ENCODE measurements around the gene KIAA1671.

KIAA1671 gene

DNA sequence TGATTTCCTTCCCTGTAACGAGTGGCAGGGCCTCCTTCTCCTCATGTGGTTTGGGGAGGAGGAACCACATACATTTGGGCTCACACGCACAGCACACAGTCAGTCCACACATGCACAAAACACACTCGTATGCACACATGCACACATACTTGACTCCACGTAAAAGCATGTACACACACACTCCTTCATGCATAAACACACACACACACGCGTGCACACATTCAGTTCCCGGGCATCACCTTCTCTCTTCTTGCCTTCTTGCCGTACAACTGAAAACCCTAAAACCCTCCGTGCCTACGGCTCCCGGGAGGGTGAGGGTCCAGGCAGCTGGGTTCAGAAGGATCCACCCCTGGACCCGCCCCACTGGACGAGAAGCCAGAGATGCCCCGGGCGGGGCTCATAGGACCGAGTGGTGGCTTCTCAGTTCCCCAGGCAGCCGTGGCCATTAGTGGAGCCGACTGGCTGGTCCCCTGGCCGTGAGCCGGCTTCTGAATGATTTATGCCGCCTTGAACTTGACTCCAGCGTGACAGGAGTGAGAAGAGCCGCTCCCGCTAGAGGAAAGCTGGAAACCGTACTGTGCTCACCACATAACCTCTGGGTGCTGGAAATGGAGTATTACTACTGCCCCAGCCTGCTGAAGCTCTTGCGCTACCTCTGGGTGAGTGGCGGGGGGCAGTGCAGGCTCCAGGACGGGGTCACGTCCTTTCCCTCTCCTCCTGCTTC is 117.4 kb downstream of the KIAA1671 start:
- DNase-seq: peak in 1 of 2 donors; percentile 45

DNA sequence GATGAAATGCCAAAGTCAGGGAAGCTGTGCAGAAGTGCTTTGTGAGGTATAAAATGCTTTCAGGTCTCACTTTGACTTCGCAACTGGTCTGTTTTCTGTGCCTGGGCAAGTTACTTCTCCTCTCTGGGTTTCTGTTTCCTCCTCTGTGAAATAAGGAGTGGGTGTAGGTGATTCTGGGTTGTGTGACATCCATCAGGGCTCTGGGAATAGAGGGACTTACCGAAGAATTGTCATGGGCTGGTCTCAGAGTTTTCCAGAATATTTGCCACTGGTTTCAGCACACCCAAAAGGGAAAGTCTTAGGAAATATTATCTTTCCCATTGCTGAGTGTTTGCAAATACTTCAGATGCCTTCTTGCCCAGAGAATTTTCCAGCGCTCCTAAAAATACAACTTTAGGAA is 118.4 kb downstream of the KIAA1671 start:
- DNase-seq: no peak

DNA sequence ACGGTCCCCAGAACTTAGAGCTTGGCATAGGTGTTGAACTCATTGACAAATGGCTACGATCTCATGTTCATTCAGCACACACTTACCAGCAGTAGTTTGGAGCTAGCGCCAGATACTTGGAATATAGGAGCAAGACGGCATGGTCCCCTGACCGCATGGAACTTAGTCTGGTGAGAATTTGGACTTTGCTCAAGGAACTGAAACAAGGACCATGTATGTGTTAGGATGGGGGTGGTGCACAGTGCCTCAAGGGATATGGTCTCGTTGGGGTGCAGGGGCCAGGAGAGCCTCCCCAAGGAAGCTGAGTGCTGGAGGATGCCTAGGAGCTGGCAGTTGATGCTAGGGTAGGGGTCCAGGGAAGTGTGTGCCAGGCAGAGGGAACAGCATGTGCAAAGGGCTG is 119.2 kb downstream of the KIAA1671 start:
- no peak for DNase-seq

DNA sequence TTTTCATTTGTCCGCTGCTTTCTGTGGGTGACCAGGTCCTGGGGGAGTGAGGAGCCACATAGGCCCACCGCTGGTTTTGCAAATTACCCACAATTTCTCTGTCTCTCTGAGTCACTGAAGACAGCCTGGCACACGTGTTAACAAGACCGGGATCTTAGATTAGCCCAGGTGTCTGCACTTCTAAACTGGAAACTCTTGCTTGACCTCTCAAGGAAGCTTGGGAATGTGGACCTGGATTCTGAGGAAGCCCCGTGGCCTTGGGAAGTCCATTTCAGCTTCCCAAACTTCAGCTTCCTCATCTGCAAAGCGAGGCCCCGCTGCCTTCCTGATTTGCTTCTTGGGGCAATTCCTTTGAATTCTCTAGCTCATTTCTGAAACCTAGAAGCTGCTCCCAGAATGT is 119.9 kb downstream of the KIAA1671 start:
- DNase-seq: no peak

DNA sequence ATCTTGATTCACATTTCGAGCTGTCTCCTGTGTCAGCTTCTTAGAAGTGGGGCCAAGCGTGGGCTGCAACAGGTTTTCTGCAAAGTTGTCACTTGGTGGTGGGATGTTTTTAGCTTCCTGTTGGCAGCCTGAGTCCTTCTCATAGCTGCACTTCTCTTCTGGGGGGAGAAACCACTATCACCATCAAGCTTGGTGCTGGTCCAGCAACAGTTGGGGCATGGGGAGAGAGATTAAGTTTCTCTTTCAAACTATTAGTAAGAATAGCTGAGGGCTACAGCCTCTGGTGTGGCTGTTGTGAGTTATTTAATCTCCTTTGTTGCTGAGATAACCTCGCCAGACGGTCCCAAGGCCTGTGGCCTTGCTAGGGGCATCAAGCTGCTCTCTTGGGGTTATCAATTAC is 123.8 kb downstream of the KIAA1671 start:
- DNase-seq: peak in 1 of 2 donors; percentile 47

DNA sequence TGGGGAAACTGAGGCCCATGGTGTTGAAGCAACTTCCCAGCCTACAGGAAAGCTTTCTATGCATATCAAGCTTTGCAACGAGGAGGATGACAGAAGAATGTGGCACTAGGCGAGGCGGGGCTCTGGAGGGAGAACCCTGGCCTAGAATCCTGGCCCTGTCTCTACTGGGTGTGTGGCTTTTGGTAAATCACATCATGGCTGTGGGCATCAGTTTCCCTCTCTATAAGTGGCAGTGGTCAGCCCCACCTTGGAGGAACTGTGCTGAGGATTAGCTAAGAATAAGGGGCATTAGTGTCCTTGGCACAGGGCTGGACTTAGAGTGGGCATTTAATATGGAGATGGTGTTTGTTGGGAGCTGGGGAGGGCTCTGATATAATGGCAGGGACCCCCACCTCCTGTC is 124.5 kb downstream of the KIAA1671 start:
- no peak for DNase-seq

DNA sequence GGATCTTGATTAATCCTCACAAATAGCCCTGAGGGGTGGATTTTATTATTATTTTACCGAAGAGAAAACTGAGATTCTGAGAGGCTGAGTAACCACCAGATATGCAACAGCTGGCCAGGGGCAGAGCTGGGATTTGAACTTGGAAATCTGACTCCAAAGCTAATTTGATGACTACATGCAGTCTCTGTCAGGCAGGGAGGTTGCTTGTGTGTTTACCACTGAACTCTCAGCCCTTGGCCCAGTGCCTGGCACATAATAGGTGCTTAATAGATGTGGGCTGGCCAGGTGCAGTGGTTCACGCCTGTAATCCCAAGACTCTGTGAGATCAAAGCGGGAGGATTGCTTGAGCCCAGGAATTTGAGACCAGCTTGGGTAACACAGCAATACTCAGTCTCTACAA is 125.4 kb downstream of the KIAA1671 start:
- DNase-seq: no peak

DNA sequence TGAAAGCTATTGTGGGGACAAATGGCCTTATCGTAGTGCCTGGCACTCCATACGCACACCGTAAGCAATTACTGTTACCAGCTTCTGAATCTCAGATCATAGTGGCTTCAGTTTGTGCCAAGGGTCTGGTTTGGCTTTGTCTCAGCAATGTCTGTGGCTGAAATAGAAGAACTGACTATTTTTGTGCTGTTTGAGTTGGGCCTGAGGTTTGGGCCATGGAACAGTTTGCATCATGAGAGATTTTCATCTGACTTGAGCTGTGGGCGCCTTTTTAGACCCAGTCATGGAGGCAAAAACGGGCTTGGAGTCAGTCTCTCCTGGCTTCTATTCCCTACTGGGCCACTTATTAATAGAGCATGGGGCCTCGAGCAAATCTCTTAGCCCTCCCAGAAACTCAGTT is 126.1 kb downstream of the KIAA1671 start:
- DNase-seq: no peak

DNA sequence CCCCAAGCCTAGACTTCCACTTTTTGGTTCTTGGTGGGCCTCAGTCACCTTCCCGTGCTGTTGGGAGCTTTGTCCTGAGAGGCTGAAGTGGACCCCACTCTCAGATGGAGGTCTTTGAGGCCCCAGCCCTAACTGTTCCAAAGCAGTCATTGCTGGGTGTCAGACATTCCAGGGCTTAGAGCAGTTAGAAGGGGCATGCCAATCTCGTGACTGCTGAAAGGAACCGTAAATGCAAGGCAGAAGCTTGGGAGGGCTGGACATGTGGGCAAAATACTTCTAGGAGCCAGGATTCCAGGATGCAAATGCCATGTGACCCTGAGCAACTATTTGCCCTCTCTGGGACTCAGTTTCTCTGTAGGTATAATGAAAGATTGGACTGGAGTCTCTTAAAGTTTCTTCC is 128.3 kb downstream of the KIAA1671 start:
- DNase-seq: no peak

DNA sequence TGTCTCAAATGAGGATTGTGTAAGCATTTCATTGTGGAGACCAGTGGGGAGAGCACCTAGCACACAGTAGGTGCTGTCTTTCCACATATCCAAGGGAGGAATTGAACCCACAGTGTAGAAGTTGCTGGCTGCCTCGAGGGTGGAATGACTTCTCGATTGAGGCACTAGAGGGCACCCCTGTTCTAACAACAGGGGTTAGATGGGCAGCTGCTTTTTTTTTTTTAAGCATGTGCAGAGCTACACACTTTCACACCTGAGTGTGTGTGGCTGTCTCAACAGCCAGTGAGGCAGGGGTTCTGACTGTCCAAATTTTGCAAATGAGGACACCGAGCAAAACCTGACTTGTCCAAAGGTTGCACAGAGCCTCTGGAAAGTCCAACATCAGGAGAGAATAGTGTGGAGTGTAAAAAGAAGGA is 128.9 kb downstream of the KIAA1671 start:
- peak; percentile 49 to 68 for DNase-seq

DNA sequence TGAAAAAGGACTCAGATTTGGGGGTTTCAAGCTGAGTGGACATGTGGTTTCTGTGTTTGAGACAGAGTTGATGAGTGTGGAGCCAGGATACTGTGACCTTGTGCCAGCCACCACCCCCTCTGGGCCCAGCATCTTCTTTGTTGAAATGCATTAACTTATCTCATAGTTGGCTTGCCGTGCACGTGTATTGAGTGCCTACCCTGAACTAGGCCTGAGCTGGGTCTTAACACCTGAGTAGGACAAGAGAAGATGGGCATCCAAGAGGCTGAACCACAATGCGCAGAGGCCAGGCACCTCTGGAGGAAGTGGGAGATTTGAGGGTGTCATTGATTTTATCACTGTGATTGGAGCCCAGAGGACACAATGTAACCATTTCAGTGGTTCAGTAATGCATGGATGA is 129.6 kb downstream of the KIAA1671 start:
- no peak for DNase-seq

DNA sequence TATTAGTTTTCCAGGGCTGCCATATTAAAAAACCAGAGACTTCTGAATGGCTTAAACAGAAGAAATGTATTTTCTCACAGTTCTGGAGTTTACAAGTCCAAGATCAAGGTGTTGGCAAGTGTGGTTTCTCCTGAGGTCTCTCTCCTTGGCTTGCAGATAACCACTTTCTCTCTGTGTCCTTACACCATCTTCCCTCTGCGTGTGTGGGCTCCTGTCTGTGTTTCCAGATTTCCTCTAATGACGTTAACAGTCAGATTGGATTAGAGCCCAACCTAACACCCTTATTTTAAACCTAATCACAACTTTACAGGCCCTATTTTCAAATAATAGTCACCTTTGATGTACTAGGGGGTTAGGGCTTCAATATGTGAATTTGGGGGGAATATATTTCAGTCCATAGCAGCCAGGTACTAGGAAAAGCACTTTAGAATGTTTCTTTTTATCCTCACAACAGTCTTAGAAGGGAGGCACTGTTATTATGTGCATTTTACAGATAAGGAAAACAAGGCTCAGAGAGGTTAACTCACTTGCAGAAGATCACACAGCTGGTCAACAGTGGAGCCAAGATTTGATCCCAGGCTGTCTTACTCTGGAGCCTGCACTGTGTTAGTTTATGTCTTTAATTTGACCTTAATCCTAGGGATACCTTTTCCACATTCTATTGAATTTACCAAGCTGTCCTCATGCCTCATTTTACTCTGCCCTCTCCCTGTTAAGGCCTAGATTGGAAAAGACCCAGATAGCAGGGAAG is 130.7 kb downstream of the KIAA1671 start:
- DNase-seq: no peak

DNA sequence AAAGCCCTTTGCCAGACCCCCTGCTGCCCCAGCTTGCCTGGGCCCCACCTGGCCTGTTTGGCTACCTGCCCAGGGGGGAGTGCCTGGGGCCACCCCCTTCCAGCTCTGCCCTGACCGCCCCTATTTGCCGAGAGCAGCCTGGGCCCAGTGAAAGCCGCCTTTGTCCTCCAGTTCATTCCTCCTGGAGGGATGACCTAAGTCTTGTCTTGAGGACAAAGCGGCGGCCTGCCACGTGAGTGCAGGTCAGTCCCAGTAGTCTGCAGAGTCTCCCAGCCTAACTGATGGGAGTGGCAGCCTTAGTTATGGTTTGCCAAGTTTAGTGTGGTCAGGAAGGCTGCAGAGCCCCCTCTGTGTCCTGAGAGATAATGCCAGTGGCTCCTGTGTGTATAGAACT is 131.3 kb downstream of the KIAA1671 start:
- no peak for DNase-seq

DNA sequence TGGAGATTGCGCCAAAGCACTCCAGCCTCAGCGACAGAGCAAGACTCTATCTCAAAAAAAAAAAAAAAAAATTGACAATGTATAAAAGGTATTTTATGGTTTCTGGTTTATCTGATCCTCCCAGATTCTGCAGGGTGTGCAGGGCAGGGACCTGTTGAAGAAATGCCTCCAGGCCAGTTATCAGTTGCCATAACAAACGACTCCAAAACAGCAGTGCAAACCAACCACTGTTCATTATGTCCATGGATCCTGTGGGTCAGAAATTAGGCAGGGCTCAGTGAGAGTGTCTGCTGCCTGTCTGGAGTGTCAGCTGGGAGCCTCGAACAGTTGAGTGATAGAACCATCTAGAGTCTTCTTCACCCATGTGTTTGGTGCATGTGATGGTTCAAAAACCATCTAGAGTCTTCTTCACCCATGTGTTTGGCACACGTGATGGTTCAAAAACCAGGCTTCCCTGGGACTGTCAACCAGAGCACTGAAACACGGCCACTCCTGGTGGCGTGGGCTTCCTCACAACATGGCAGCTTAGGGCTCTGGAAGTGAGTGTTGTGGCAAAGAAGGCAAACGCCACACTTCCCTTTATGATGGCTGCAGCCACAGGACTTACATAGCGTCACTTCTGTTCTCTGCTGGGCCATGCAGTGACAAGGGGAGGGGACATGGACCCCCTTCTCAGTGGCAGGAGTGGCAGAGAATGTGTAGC is 132.0 kb downstream of the KIAA1671 start:
- DNase-seq: no peak

DNA sequence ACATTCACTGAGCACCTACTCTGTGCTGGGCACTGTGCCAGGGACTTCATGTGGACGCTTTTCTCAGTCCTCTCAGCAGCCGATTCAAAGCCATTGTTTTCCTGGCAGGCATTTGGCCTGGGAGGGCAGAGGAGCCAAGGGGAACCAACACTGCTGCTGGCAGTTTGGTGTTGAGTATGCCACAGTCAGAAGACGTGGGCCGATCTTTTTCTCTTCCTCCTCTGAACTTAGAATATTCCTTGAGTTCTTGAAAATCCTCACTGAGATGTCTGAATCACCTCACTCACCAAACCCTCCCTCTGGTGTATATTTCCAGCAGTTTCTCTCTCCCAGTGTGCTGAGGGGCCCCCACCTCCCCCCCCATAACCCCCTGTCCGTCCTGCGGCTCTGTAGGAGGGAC is 132.6 kb downstream of the KIAA1671 start:
- DNase-seq: no peak

DNA sequence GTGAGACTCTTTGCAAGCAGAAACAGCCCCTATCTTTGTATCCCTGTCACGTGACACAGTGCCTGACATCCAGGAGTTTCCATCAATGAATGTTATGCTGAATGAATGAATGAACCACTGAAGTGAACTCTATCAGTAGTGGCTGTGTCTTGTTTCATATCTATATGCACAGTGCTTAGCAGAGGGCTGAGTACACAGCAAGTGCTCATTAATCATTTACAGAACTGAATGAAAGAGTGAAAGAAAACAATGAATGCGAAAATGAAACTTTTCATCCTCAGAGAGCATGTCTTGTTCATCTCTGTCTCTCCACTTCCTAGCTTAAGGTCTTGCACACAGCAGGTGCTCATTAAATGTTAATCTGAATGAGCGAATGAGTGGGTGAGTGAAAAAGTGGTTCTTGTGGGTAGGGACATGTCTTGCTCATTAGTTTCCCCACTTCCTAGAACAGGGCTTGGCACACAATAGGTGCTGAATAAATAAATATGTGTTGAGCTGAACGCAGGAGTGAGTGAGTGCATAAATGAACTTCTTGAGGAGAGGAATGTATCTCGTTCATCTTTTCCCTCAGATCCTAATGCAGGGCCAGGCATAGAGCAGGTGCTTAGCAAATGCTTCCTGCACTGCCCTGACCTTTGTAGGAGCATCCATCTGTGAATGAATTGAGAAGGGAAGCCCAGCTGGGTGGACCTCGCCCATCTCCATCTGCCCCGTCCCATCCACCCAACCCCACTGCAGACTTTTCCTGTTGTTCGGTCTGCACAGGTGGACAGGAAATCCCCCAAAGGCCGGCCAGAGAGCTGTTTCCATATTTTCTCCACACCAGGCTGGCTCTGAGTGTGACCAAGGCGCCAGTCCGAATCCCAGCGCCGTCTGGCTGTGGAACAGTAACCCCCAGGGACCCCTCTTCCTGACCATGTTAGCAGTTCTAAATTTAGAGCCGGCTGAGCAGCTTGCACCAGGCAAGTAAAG is 133.7 kb downstream of the KIAA1671 start:
- no peak for DNase-seq

DNA sequence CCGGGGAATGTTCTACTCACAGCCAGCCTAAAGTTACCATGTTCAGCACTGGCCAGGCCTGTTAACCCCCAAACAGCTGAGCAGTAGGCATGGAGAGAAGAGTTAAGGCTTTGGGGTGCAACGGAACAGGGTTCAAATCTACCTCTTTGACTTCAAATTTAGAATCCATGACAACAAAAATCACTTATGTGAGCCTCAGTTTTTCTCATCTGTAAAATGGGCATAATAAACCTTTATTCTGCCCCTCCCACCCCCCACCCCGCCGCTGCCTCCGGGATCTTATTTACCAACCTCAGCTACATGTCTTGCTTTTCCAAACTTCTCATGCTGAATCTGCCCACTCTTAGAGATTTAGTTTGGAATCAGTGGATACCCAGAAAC is 134.4 kb downstream of the KIAA1671 start:
- DNase-seq: no peak

DNA sequence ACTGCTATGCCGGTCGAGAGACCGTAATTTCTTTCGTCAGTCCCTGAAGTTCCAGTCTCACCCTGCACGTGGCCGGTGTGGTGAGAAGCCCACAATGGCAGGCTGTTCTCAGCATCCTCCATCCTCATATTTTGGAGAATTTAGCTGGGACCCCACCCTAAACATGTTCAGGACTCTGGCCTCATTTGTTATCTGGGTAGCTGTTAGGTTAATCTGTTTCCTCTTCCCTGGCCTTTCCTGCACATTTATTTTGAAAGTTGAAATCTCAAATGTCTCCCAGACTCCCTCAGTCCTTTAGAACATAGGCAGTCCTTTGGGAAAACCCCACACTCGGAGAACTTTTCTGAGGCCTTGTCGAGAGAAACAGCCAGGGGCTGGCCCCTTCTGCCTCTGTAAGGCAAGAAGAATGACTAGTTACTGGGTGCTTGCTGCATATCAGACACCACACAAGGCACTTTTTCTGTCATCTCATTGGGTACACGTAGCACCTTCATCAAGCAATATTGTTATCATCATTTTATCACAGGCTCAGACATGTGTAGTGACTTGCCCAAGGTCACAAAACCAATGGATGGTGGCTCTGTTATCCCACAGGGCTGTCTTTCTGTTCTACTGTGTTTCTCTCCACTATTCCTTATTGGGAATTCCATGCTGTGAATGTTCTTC is 137.8 kb downstream of the KIAA1671 start:
- DNase-seq: no peak

DNA sequence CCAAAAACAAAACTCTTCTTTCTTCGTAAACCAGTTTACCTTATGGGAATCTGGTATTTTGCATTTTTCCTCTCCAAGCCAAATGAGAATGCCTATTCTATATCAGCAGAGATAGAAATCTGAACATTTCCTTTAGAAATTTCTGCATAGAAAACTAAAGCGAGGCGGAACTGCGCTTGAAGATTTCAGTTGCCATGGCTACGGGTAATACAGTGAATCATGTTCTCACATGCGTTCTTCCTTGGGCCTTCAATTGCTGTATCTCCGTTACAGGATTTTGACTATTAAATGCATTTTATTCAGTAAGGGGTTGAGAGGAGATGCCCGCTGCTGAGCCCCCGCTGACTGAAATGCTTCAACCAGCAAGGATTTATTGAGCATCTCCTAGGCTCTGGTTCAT is 138.9 kb downstream of the KIAA1671 start:
- DNase-seq: no peak

DNA sequence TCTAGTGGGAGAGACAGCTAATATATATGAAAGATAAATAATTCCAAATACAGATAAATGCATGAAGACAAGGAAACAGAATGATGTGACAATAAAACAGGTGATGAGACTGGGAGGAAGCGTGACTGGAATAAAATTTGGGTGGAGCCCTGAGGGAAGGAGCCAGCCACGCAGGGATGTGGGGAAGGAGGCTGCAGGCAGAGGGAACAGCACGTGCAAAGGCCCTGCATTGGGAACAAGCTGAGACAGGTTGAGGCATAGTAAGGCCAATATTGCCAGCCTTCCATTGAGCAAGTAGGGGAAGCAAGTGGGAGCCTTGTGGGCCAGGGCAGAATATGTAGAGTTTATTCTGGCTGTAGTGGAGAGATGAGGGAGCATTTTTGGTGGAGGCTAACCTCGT is 139.6 kb downstream of the KIAA1671 start:
- no peak for DNase-seq

DNA sequence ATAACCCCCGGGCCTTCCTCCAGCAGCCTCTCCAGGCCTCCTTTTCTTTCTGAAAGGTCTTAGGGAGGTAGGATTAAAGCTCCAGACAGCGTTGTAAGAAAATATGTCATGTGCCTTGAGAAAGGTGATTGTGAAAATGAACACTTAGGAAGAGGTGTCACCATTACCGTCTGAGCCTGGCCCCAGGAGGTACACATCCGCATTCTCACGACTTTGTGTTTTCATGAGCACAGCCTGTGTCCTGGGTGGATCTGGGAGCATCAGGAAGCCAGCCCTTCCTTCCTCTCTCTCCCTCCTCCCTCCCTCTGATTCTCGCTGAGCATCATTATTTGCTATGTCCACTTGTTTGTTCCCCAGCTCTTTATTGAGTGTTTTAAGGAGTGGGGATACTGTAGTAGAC is 142.1 kb downstream of the KIAA1671 start:
- no peak for DNase-seq

DNA sequence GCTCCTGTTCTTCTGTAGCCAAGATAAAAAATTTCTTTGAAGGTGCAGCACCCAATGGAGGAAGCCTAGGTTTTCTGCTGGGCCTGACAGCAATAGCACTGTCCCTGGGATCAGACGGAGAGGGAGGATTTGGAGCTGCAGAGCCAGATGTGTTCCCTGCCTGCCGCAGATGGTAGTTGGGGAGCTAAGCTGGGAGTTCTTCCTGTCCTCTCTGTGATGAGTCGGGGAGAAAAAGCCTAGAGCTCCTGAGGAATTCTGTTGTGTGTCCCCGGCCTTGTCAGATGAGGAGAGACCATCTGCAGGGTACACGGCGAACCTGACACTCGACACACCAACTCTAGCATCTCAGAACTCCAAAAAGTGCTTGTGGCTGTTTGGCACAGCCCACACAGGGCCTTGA is 143.4 kb downstream of the KIAA1671 start:
- DNase-seq: no peak

Data from CD4-positive, alpha-beta T cell treated with Interferon alpha-2 for 1 hour (primary cell).